Stomach (tissue), 4 donors: Measurements from ENCODE around the gene CKAP5.

Experiments
- CTCF ChIP-seq, 7 experiments: fragments of 450-650 bp in 4 of 7; fragments of 200-600 bp in 3 of 7; sonication (generic) in 3 of 7; IDR thresholded peaks; one replicate each; pipeline ENCODE4 v1.5.1; 2016 to 2019; ENCODE audit warnings: antibody characterized with exemption in 7 of 7, control low read depth in 2 of 7, mild to moderate bottlenecking in 1 of 7
- EP300 ChIP-seq: sonication (generic); formaldehyde crosslinking; IDR thresholded peaks from one replicate; pipeline ENCODE4 v1.6.1; 2017; ENCODE audit warnings: antibody characterized with exemption
- POLR2A ChIP-seq, 4 donors: fragments of 450-650 bp; IDR thresholded peaks; one replicate each; pipeline ENCODE4 v1.6.1; 2016; ENCODE audit warnings: antibody characterized with exemption in 4 of 4, control low read depth in 2 of 4, mild to moderate bottlenecking in 1 of 4, moderate library complexity in 1 of 4

- peak in 5 of 7 experiments; percentile 79 to 95 (median 88) for TF ChIP-seq CTCF (IDR thresholded peaks at IDR 0.05)
- TF ChIP-seq EP300, result no peak
- no peak for TF ChIP-seq POLR2A (IDR thresholded peaks at IDR 0.05)
These were observed 43.8 kb upstream of the CKAP5 start for GRCh38 chr11:46889689-46890475.
